Trophoblast cell (in vitro differentiated cells and primary cell): ENCODE measurements around the gene GNB1.

ENCODE experiments used
- DNase-seq, 2 donors: peaks; one replicate each; pipeline ENCODE4 v3.0.0-alpha.2; 2016
- H2AFZ ChIP-seq: 2 replicates; pipeline ENCODE4 v1.6.1; 2013; ENCODE audit warnings: low read length, moderate library complexity, mild to moderate bottlenecking; ENCODE audit not compliant: insufficient read depth, poor library complexity
- H2AK5ac ChIP-seq: 2 replicates; pipeline ENCODE4 v1.6.1; 2013; ENCODE audit warnings: mild to moderate bottlenecking, low read length
- H2BK120ac ChIP-seq: 2 replicates; pipeline ENCODE4 v1.6.1; 2013; ENCODE audit warnings: low read length, mild to moderate bottlenecking, moderate library complexity; ENCODE audit not compliant: insufficient read depth, poor library complexity
- H2BK12ac ChIP-seq: 2 replicates; pipeline ENCODE4 v1.6.1; 2013; ENCODE audit warnings: mild to moderate bottlenecking, low read length, moderate library complexity
- H2BK5ac ChIP-seq: 2 replicates; pipeline ENCODE4 v1.6.1; 2013; ENCODE audit warnings: low read length, low read depth, moderate library complexity, mild to moderate bottlenecking; ENCODE audit not compliant: poor library complexity
- H3K14ac ChIP-seq: 2 replicates; pipeline ENCODE4 v1.6.1; 2013; ENCODE audit warnings: mild to moderate bottlenecking, low read length
- H3K18ac ChIP-seq: 2 replicates; pipeline ENCODE4 v1.6.1; 2013; ENCODE audit warnings: mild to moderate bottlenecking, low read length
- H3K23ac ChIP-seq: 2 replicates; pipeline ENCODE4 v1.6.1; 2013; ENCODE audit warnings: low read length
- H3K27ac ChIP-seq: 2 replicates; pipeline ENCODE4 v1.5.1; 2013; ENCODE audit warnings: low read depth, mild to moderate bottlenecking, inconsistent platforms, low read length, moderate library complexity
- H3K27me3 ChIP-seq: 2 replicates; pipeline ENCODE4 v1.6.1; 2013; ENCODE audit warnings: inconsistent platforms, mild to moderate bottlenecking, low read length, moderate library complexity; ENCODE audit not compliant: insufficient read depth
- H3K36me3 ChIP-seq, 2 experiments: 1 replicate in 1 of 2; 2 replicates in 1 of 2; pipeline ENCODE4 v1.6.1; 2013; ENCODE audit warnings: low read length in 2 of 2, mild to moderate bottlenecking in 2 of 2, moderate library complexity in 1 of 2; ENCODE audit not compliant: insufficient read depth in 2 of 2, control insufficient read depth in 1 of 2
- H3K4ac ChIP-seq: 2 replicates; pipeline ENCODE4 v1.6.1; 2013; ENCODE audit warnings: low read depth, mild to moderate bottlenecking, low read length, moderate library complexity
- H3K4me1 ChIP-seq, 2 experiments: 1 replicate in 1 of 2; 2 replicates in 1 of 2; pipeline ENCODE4 v1.6.1; 2013; ENCODE audit warnings: low read length in 2 of 2, mild to moderate bottlenecking in 2 of 2, moderate library complexity in 1 of 2; ENCODE audit not compliant: insufficient read depth in 2 of 2, control insufficient read depth in 1 of 2
- H3K4me2 ChIP-seq: 2 replicates; pipeline ENCODE4 v1.6.1; 2013; ENCODE audit warnings: inconsistent platforms, mild to moderate bottlenecking, low read length, moderate library complexity
- H3K4me3 ChIP-seq: 2 replicates; pipeline ENCODE4 v1.5.1; 2013; ENCODE audit warnings: mild to moderate bottlenecking, low read depth, low read length, inconsistent platforms
- H3K79me1 ChIP-seq: one replicate; pipeline ENCODE4 v1.6.1; 2013; ENCODE audit warnings: low read length
- H3K79me2 ChIP-seq: 2 replicates; pipeline ENCODE4 v1.6.1; 2013; ENCODE audit warnings: low read length, mild to moderate bottlenecking; ENCODE audit not compliant: control insufficient read depth, insufficient read depth, poor library complexity
- H3K9ac ChIP-seq: 2 replicates; pipeline ENCODE4 v1.6.1; 2013; ENCODE audit warnings: mild to moderate bottlenecking, low read length
- H3K9me3 ChIP-seq: 2 replicates; pipeline ENCODE4 v1.6.1; 2013; ENCODE audit warnings: low read depth, mild to moderate bottlenecking, control low read depth, inconsistent platforms, low read length; ENCODE audit not compliant: insufficient read depth
- H4K12ac ChIP-seq: 2 replicates; pipeline ENCODE4 v1.6.1; 2013; ENCODE audit warnings: low read depth, mild to moderate bottlenecking, low read length, moderate library complexity
- H4K8ac ChIP-seq: 2 replicates; pipeline ENCODE4 v1.6.1; 2013; ENCODE audit warnings: low read depth, mild to moderate bottlenecking, low read length, moderate library complexity
- H4K91ac ChIP-seq: one replicate; pipeline ENCODE4 v1.6.1; 2013; ENCODE audit warnings: low read depth, mild to moderate bottlenecking, low read length, moderate library complexity
- WGBS: extraction: QIAGEN DNeasy Blood & Tissue Kit; methylation state at CpG from one replicate; pipeline ENCODE4 v1.1.7; 2013; ENCODE audit warnings: missing lambda C conversion rate; ENCODE audit not compliant: insufficient read length, insufficient coverage; ENCODE audit errors: extremely low coverage; 5-methylcytosine and 5-hydroxymethylcytosine counted together

The GNB1 gene

GRCh38 chr1:1827089-1827848 is 63.6 kb downstream of the GNB1 start:
- DNase-seq = no peak
- Histone ChIP-seq H3K4ac (peak overlapping the region; percentile 8), H3K9ac (no peak overlapping the region), H2AFZ (no peak overlapping the region), H4K91ac (no peak overlapping the region), H2BK5ac (no peak overlapping the region), H3K14ac (no peak overlapping the region), H3K23ac (no peak overlapping the region), H3K79me1 (no peaks in the 10 kb centered on the region), H3K4me3 (no peak overlapping the region), H3K79me2 (peaks cover 1% of the 10 kb centered on the region), H4K8ac (no peak overlapping the region), H3K9me3 (no peaks in the 10 kb centered on the region), H3K4me1 (peaks cover 0 to 5% of the 10 kb centered on the region in 2 experiments), H2BK120ac (no peak overlapping the region), H3K27me3 (no peaks in the 10 kb centered on the region), H3K36me3 (peaks cover 26 to 28% of the 10 kb centered on the region in 2 experiments), H3K18ac (no peak overlapping the region), H3K27ac (no peak overlapping the region), H4K12ac (no peak overlapping the region), H3K4me2 (no peak overlapping the region), H2BK12ac (no peak overlapping the region), H2AK5ac (no peak overlapping the region)
- no CpG with 5 or more reads among the region's 14 CpGs for WGBS

GRCh38 chr1:1826356-1827088 is 64.4 kb downstream of the GNB1 start:
- WGBS = no CpG with 5 or more reads among the region's 9 CpGs
- Histone ChIP-seq H3K9ac (no peak overlapping the region), H4K91ac (no peak overlapping the region), H3K14ac (no peak overlapping the region), H3K79me2 (no peaks in the 10 kb centered on the region), H2AK5ac (no peak overlapping the region), H3K4me2 (no peak overlapping the region), H2BK5ac (no peak overlapping the region), H3K27ac (no peak overlapping the region), H3K4ac (peak overlapping the region; percentile 19), H3K4me3 (no peak overlapping the region), H3K4me1 (peaks cover 0 to 5% of the 10 kb centered on the region in 2 experiments), H3K36me3 (peaks cover 27 to 30% of the 10 kb centered on the region in 2 experiments), H2AFZ (no peak overlapping the region), H4K8ac (no peak overlapping the region), H2BK120ac (no peak overlapping the region), H4K12ac (peak overlapping the region; percentile 2), H2BK12ac (no peak overlapping the region), H3K27me3 (no peaks in the 10 kb centered on the region), H3K9me3 (no peaks in the 10 kb centered on the region), H3K18ac (no peak overlapping the region), H3K79me1 (no peaks in the 10 kb centered on the region), H3K23ac (no peak overlapping the region)
- DNase-seq = no peak

- no peak overlapping the region for H2BK12ac ChIP-seq
- H3K18ac ChIP-seq = no peak overlapping the region
- no peaks in the 10 kb centered on the region for H3K27me3 ChIP-seq
- no peak overlapping the region for H3K4me3 ChIP-seq
- no peak for DNase-seq
- H3K4me2 ChIP-seq = no peak overlapping the region
- no peak overlapping the region for H4K91ac ChIP-seq
- H4K8ac ChIP-seq = no peak overlapping the region
- no peaks in the 10 kb centered on the region for H3K79me1 ChIP-seq
- no peak overlapping the region for H3K9ac ChIP-seq
- H3K27ac ChIP-seq = no peak overlapping the region
- peaks cover 0 to 5% of the 10 kb centered on the region in 2 experiments for H3K4me1 ChIP-seq
- H3K9me3 ChIP-seq = no peaks in the 10 kb centered on the region
- peaks cover 26 to 27% of the 10 kb centered on the region in 2 experiments for H3K36me3 ChIP-seq
- WGBS = no CpG with 5 or more reads among the region's 5 CpGs
- no peak overlapping the region for H3K14ac ChIP-seq
- H3K79me2 ChIP-seq = no peaks in the 10 kb centered on the region
- H4K12ac ChIP-seq = no peak overlapping the region
- H3K23ac ChIP-seq = no peak overlapping the region
- H2AFZ ChIP-seq = no peak overlapping the region
- no peak overlapping the region for H3K4ac ChIP-seq
- H2BK5ac ChIP-seq = no peak overlapping the region
- H2BK120ac ChIP-seq = no peak overlapping the region
- H2AK5ac ChIP-seq = no peak overlapping the region
These were observed 65.7 kb downstream of the GNB1 start for GRCh38 chr1:1825217-1825616.

- Histone ChIP-seq H2BK5ac (no peak overlapping the region), H3K18ac (no peak overlapping the region), H4K8ac (no peak overlapping the region), H3K27ac (no peak overlapping the region), H3K4me2 (no peak overlapping the region), H3K27me3 (no peaks in the 10 kb centered on the region), H3K9me3 (no peaks in the 10 kb centered on the region), H3K79me1 (no peaks in the 10 kb centered on the region), H2BK120ac (no peak overlapping the region), H3K4me1 (no peaks in the 10 kb centered on the region), H2AK5ac (no peak overlapping the region), H3K4ac (no peak overlapping the region), H4K12ac (no peak overlapping the region), H3K4me3 (no peak overlapping the region), H2BK12ac (no peak overlapping the region), H3K79me2 (peaks cover 1% of the 10 kb centered on the region), H4K91ac (no peak overlapping the region), H2AFZ (no peak overlapping the region), H3K9ac (no peak overlapping the region), H3K36me3 (peaks cover 42 to 45% of the 10 kb centered on the region in 2 experiments), H3K23ac (no peak overlapping the region), H3K14ac (no peak overlapping the region)
- WGBS = no CpG with 5 or more reads among the region's 6 CpGs
- no peak for DNase-seq
These were observed 71.1 kb downstream of the GNB1 start for GRCh38 chr1:1819762-1820161.
